ENCODE data around the gene RRP36. TPM values are rescaled to one million over a fixed set of nuclear protein-coding genes. Genes with fewer than 3 reads are reported as not detected.

RRP36 gene
- total RNA-seq, 1 donor from 2014 or later = 24.8 TPM

GRCh38 chr6:43035495-43036194, 14.2 kb downstream of the RRP36 start:
- H3K9me3 ChIP-seq (replicated peaks) = no peaks in the 10 kb centered on the region
- no peaks in the 10 kb centered on the region for H3K27me3 ChIP-seq (ENCODE audit: low read depth)
- H3K4me3 ChIP-seq = no peak overlapping the region
- DNase-seq = peak; percentile 73
- intact Hi-C loops (cut with micrococcal nuclease) = no loop called here
- H3K27ac ChIP-seq (replicated peaks) = peak overlapping the region; percentile 83
- H3K36me3 ChIP-seq = peaks cover 42% of the 10 kb centered on the region
- TF ChIP-seq CTCF (IDR thresholded peaks at IDR 0.05; ENCODE audit: borderline replicate concordance) = peak; percentile 21
- H3K4me1 ChIP-seq = peaks cover 27% of the 10 kb centered on the region

GRCh38 chr6:43036712-43037111, 15.3 kb downstream of the RRP36 start:
- peaks cover 38% of the 10 kb centered on the region for H3K36me3 ChIP-seq
- intact Hi-C loops (cut with micrococcal nuclease) = no loop called here

GRCh38 chr6:43037197-43037596, 15.8 kb downstream of the RRP36 start:
- Histone ChIP-seq H3K27ac (replicated peaks) (peak overlapping the region; percentile 83), H3K9me3 (replicated peaks) (no peaks in the 10 kb centered on the region), H3K4me3 (no peak overlapping the region), H3K36me3 (peaks cover 38% of the 10 kb centered on the region), H3K27me3 (ENCODE audit: low read depth) (no peaks in the 10 kb centered on the region), H3K4me1 (peaks cover 27% of the 10 kb centered on the region)
- DNase-seq = no peak
- TF ChIP-seq CTCF (IDR thresholded peaks at IDR 0.05; ENCODE audit: borderline replicate concordance) = no peak
- intact Hi-C loops (cut with micrococcal nuclease) = no loop called here

More at GRCh38 chr6:43036712-43037111, 15.3 kb downstream of the RRP36 start:
- Histone ChIP-seq H3K27me3 (ENCODE audit: low read depth) (no peaks in the 10 kb centered on the region), H3K4me1 (peaks cover 27% of the 10 kb centered on the region), H3K9me3 (replicated peaks) (no peaks in the 10 kb centered on the region), H3K4me3 (no peak overlapping the region), H3K27ac (replicated peaks) (peak overlapping the region; percentile 83)
- no peak for DNase-seq
- TF ChIP-seq CTCF (IDR thresholded peaks at IDR 0.05; ENCODE audit: borderline replicate concordance) = no peak

- Histone ChIP-seq H3K27me3 (ENCODE audit: low read depth) (no peaks in the 10 kb centered on the region), H3K27ac (replicated peaks) (peak overlapping the region; percentile 83), H3K36me3 (peaks cover 43% of the 10 kb centered on the region)
Observed at GRCh38 chr6:43037706-43038105, 16.3 kb downstream of the RRP36 start.

GRCh38 chr6:43038727-43039126, 17.3 kb downstream of the RRP36 start:
- no peaks in the 10 kb centered on the region for H3K9me3 ChIP-seq (replicated peaks)
- intact Hi-C loops (cut with micrococcal nuclease) = no loop called here
- no peak overlapping the region for H3K4me3 ChIP-seq
- H3K36me3 ChIP-seq = peaks cover 52% of the 10 kb centered on the region
- H3K27ac ChIP-seq (replicated peaks) = no peak overlapping the region
- H3K4me1 ChIP-seq = peaks cover 27% of the 10 kb centered on the region
- no peak for DNase-seq
- TF ChIP-seq CTCF (IDR thresholded peaks at IDR 0.05; ENCODE audit: borderline replicate concordance) = no peak
- H3K27me3 ChIP-seq (ENCODE audit: low read depth) = no peaks in the 10 kb centered on the region

More at GRCh38 chr6:43037706-43038105, 16.3 kb downstream of the RRP36 start:
- no peak for DNase-seq
- Histone ChIP-seq H3K4me3 (no peak overlapping the region), H3K9me3 (replicated peaks) (no peaks in the 10 kb centered on the region), H3K4me1 (peaks cover 27% of the 10 kb centered on the region)
- no peak for TF ChIP-seq CTCF (IDR thresholded peaks at IDR 0.05; ENCODE audit: borderline replicate concordance)
- intact Hi-C loops (cut with micrococcal nuclease) = no loop called here

All from left ventricle myocardium inferior (tissue), 1 donor.